Psoas muscle (tissue), 8 donors: ENCODE data around the gene ETV5. TPM values are rescaled to one million over a fixed set of nuclear protein-coding genes. Genes with fewer than 3 reads are reported as not detected.
A peak's percentile ranks its signal among the peaks of the same experiment; 100 is the strongest.

ENCODE experiments used
- ATAC-seq, 4 donors: fragments of 200-7000 bp; cut with Tn5 transposase; one replicate each; pipeline ENCODE4 v1.9.1; 2020; ENCODE audit warnings: moderate library complexity in 3 of 4, mild to moderate bottlenecking in 2 of 4
- DNase-seq, 2 donors: peaks; one replicate each; pipeline ENCODE4 v3.0.0-alpha.2; 2020
- H3K27ac ChIP-seq: fragments of 200-600 bp; one replicate; pipeline ENCODE4 v1.8.0; 2022
- H3K27me3 ChIP-seq, 3 donors: fragments of 200-600 bp in 1 of 3; one replicate each; pipeline versions ENCODE4 v1.6.1 to v1.8.0; 2013 to 2022; ENCODE audit warnings: low read length in 2 of 3, mild to moderate bottlenecking in 2 of 3, moderate library complexity in 1 of 3; ENCODE audit not compliant: insufficient read depth in 3 of 3
- H3K36me3 ChIP-seq, 2 donors: fragments of 200-600 bp in 1 of 2; one replicate each; pipeline versions ENCODE4 v1.6.1 to v1.8.0; 2013 to 2022; ENCODE audit warnings: low read depth in 1 of 2, mild to moderate bottlenecking in 1 of 2, moderate library complexity in 1 of 2; ENCODE audit not compliant: insufficient read depth in 1 of 2
- H3K4me1 ChIP-seq: fragments of 200-600 bp; one replicate; pipeline ENCODE4 v1.8.0; 2022
- H3K4me3 ChIP-seq: fragments of 200-600 bp; one replicate; pipeline ENCODE4 v1.8.0; 2022; ENCODE audit warnings: mild to moderate bottlenecking
- H3K9me3 ChIP-seq: fragments of 200-600 bp; one replicate; pipeline ENCODE4 v1.8.0; 2022
- CTCF ChIP-seq: fragments of 200-600 bp; IDR thresholded peaks from one replicate; pipeline ENCODE4 v1.8.0; 2022; ENCODE audit warnings: antibody characterized with exemption
- WGBS, 3 donors: extraction: QIAGEN DNeasy Blood & Tissue Kit; methylation state at CpG; one replicate each; pipeline versions ENCODE4 v1.1.6 to v1.1.7; 2013; 5-methylcytosine and 5-hydroxymethylcytosine counted together
- intact Hi-C, 2 donors: fragments of 100-400 bp; cut with DNase I; formaldehyde crosslinking; loops; one replicate each; pipeline versions ENCODE4 v1.11.0 to v1.14.2; 2022
- polyA plus RNA-seq, 3 donors: library from polyadenylated mRNA; stranded (reverse); fragments of 200-250 nt; gene quantifications; one replicate each; pipeline ENCODE4 v1.2.3, GENCODE V29; 2013
- total RNA-seq, 4 donors: library from RNA; stranded (reverse); fragmentation: NEBNext Ultra II Directional in 2 of 4; extraction: Animal tissue kit (Norgen Biotek cat#: 25700) in 2 of 4; gene quantifications; one replicate each; pipeline versions ENCODE4 v1.2.1 to v1.2.4, GENCODE V29; 2021 to 2023
- donor health status: healthy with polysubstance abuse.
- donor health status: DM: no; HTN: no; CAD: no; lungs with moderate emphysema.
- donor health status: Bipolar disorder and iron deficiency.
- donor health status: healthy.
- donor health status: DM: yes; HTN: yes; CAD: no.
- donor health status: DM: no; HTN: no; CAD: no.
- donor health status: DM: no; HTN: no; CAD: no.
- donor health status: DM: yes; HTN: yes; CAD: no.

Gene ETV5
- total and polyA plus RNA-seq, 7 donors = 7.2 to 47.1 (median 8.0) TPM

GRCh38 chr3:186143250-186143649 is 34.4 kb upstream of the ETV5 start:
- H3K27ac ChIP-seq = no peak overlapping the region
- no peaks in the 10 kb centered on the region for H3K36me3 ChIP-seq
- ATAC-seq (no peak), DNase-seq (no peak)
- no peaks in the 10 kb centered on the region for H3K27me3 ChIP-seq
- H3K4me1 ChIP-seq = no peaks in the 10 kb centered on the region
- no peak overlapping the region for H3K4me3 ChIP-seq
- no peaks in the 10 kb centered on the region for H3K9me3 ChIP-seq
- intact Hi-C loops = no loop called here
- 83 to 89% (median 83%) methylated on average over 1 of the region's 1 CpG for WGBS, 3 donors
- no peak for TF ChIP-seq CTCF

- Histone ChIP-seq H3K36me3 (no peaks in the 10 kb centered on the region), H3K27ac (no peak overlapping the region), H3K4me3 (no peak overlapping the region), H3K4me1 (no peaks in the 10 kb centered on the region), H3K27me3 (no peaks in the 10 kb centered on the region), H3K9me3 (no peaks in the 10 kb centered on the region)
- DNase-seq = no peak
- intact Hi-C loops = no loop called here
- peak in 1 of 4 donors; percentile 37 for ATAC-seq
- no peak for TF ChIP-seq CTCF
Measured at GRCh38 chr3:186142393-186142932, 33.6 kb upstream of the ETV5 start.

GRCh38 chr3:186141790-186142189 is 32.9 kb upstream of the ETV5 start:
- no peaks in the 10 kb centered on the region for H3K4me1 ChIP-seq
- no peaks in the 10 kb centered on the region for H3K36me3 ChIP-seq
- H3K4me3 ChIP-seq = no peak overlapping the region
- no peaks in the 10 kb centered on the region for H3K27me3 ChIP-seq
- ATAC-seq (no peak), DNase-seq (no peak)
- H3K27ac ChIP-seq = no peak overlapping the region
- TF ChIP-seq CTCF = no peak
- 65 to 79% (median 65%) methylated on average over 2 of the region's 2 CpGs for WGBS, 3 donors
- H3K9me3 ChIP-seq = no peaks in the 10 kb centered on the region
- intact Hi-C loops = no loop called here

- TF ChIP-seq CTCF = no peak
- no peak for ATAC-seq
Measured at GRCh38 chr3:186138272-186138981, 29.5 kb upstream of the ETV5 start.

More at GRCh38 chr3:186138272-186138981, 29.5 kb upstream of the ETV5 start:
- no peak overlapping the region for H3K27ac ChIP-seq
- no peak for DNase-seq
- 85 to 88% (median 87%) methylated on average over 12 of the region's 12 CpGs for WGBS, 3 donors
- H3K27me3 ChIP-seq = no peaks in the 10 kb centered on the region
- no peak overlapping the region for H3K4me3 ChIP-seq
- H3K9me3 ChIP-seq = no peaks in the 10 kb centered on the region
- intact Hi-C loops = no loop called here
- no peaks in the 10 kb centered on the region for H3K36me3 ChIP-seq
- H3K4me1 ChIP-seq = no peaks in the 10 kb centered on the region
